Measurements from ENCODE around the gene TBPL2. TPM values are rescaled to one million over a fixed set of nuclear protein-coding genes. Genes with fewer than 3 reads are reported as not detected.
"Not testable (repeated sequence)": the region's sequence is repeated elsewhere in the genome, so short reads cannot be mapped to it uniquely, and the experiment has no call there.

Gene TBPL2
- total and polyA plus RNA-seq, 2 donors = not detected

- H3K9me3 ChIP-seq (ENCODE audit: control insufficient read depth in 2 of 2, insufficient read depth in 1 of 2, low read length in 1 of 2) = no peaks in the 10 kb centered on the region
- H3K27ac ChIP-seq (ENCODE audit: low read depth in 1 of 2, low read length in 1 of 2) = no peak overlapping the region
- H3K4me1 ChIP-seq (ENCODE audit: control insufficient read depth in 2 of 2, insufficient read depth in 2 of 2, low read length in 2 of 2) = peaks cover 0 to 12% of the 10 kb centered on the region in 2 donors
- peak in 1 of 9 donors; percentile 44 for DNase-seq (ENCODE audit: low read depth in 6 of 9, low spot score in 9 of 9)
- 51% methylated on average over 6 of the region's 6 CpGs for WGBS
- H3K36me3 ChIP-seq (ENCODE audit: control insufficient read depth in 2 of 2, insufficient read depth in 2 of 2, low read length in 1 of 2) = no peaks in the 10 kb centered on the region
- no peak overlapping the region for H3K4me3 ChIP-seq (ENCODE audit: low read length in 2 of 2)
- H3K27me3 ChIP-seq (ENCODE audit: control insufficient read depth in 2 of 2, insufficient read depth in 1 of 2, low read length in 1 of 2) = peaks cover 0 to 5% of the 10 kb centered on the region in 2 donors
Measured at GRCh38 chr14:55433880-55434804, 6.3 kb downstream of the TBPL2 start.

- Histone ChIP-seq H3K36me3 (ENCODE audit: control insufficient read depth in 2 of 2, insufficient read depth in 2 of 2, low read length in 1 of 2) (no peaks in the 10 kb centered on the region), H3K27me3 (ENCODE audit: control insufficient read depth in 2 of 2, insufficient read depth in 1 of 2, low read length in 1 of 2) (peaks cover 0 to 5% of the 10 kb centered on the region in 2 donors), H3K4me3 (ENCODE audit: low read length in 2 of 2) (no peak overlapping the region), H3K4me1 (ENCODE audit: control insufficient read depth in 2 of 2, insufficient read depth in 2 of 2, low read length in 2 of 2) (peaks cover 0 to 12% of the 10 kb centered on the region in 2 donors), H3K9me3 (ENCODE audit: control insufficient read depth in 2 of 2, insufficient read depth in 1 of 2, low read length in 1 of 2) (no peaks in the 10 kb centered on the region), H3K27ac (ENCODE audit: low read depth in 1 of 2, low read length in 1 of 2) (no peak overlapping the region)
- DNase-seq (ENCODE audit: low read depth in 6 of 9, low spot score in 9 of 9) = no peak
- 96% methylated on average over 3 of the region's 3 CpGs for WGBS
Measured at GRCh38 chr14:55432628-55433027, 7.8 kb downstream of the TBPL2 start.

GRCh38 chr14:55430024-55430690 is 10.3 kb downstream of the TBPL2 start:
- peaks cover 0 to 12% of the 10 kb centered on the region in 2 donors for H3K4me1 ChIP-seq (ENCODE audit: control insufficient read depth in 2 of 2, insufficient read depth in 2 of 2, low read length in 2 of 2)
- H3K36me3 ChIP-seq (ENCODE audit: control insufficient read depth in 2 of 2, insufficient read depth in 2 of 2, low read length in 1 of 2) = no peaks in the 10 kb centered on the region
- peak in 7 of 9 donors; percentile 47 to 83 (median 63) for DNase-seq (ENCODE audit: low read depth in 6 of 9, low spot score in 9 of 9)
- H3K4me3 ChIP-seq (ENCODE audit: low read length in 2 of 2) = no peak overlapping the region
- H3K27me3 ChIP-seq (ENCODE audit: control insufficient read depth in 2 of 2, insufficient read depth in 1 of 2, low read length in 1 of 2) = no peaks in the 10 kb centered on the region
- peak overlapping the region in 1 of 2 donors; percentile 16 for H3K27ac ChIP-seq (ENCODE audit: low read depth in 1 of 2, low read length in 1 of 2)
- 15% methylated on average over 1 of the region's 1 CpG for WGBS
- H3K9me3 ChIP-seq (ENCODE audit: control insufficient read depth in 2 of 2, insufficient read depth in 1 of 2, low read length in 1 of 2) = no peaks in the 10 kb centered on the region

- Histone ChIP-seq H3K27ac (ENCODE audit: low read depth in 1 of 2, low read length in 1 of 2) (no peak overlapping the region), H3K4me3 (ENCODE audit: low read length in 2 of 2) (no peak overlapping the region), H3K27me3 (ENCODE audit: control insufficient read depth in 2 of 2, insufficient read depth in 1 of 2, low read length in 1 of 2) (no peaks in the 10 kb centered on the region), H3K9me3 (ENCODE audit: control insufficient read depth in 2 of 2, insufficient read depth in 1 of 2, low read length in 1 of 2) (no peaks in the 10 kb centered on the region), H3K36me3 (ENCODE audit: control insufficient read depth in 2 of 2, insufficient read depth in 2 of 2, low read length in 1 of 2) (no peaks in the 10 kb centered on the region), H3K4me1 (ENCODE audit: control insufficient read depth in 2 of 2, insufficient read depth in 2 of 2, low read length in 2 of 2) (peaks cover 0 to 6% of the 10 kb centered on the region in 2 donors)
- no peak for DNase-seq (ENCODE audit: low read depth in 6 of 9, low spot score in 9 of 9)
- 94% methylated on average over 7 of the region's 7 CpGs for WGBS
Measured at GRCh38 chr14:55427439-55427838, 13.0 kb downstream of the TBPL2 start.

- Histone ChIP-seq H3K27me3 (ENCODE audit: control insufficient read depth in 2 of 2, insufficient read depth in 1 of 2, low read length in 1 of 2) (no peaks in the 10 kb centered on the region), H3K4me1 (ENCODE audit: control insufficient read depth in 2 of 2, insufficient read depth in 2 of 2, low read length in 2 of 2) (peaks cover 0 to 6% of the 10 kb centered on the region in 2 donors), H3K27ac (ENCODE audit: low read depth in 1 of 2, low read length in 1 of 2) (no peak overlapping the region), H3K36me3 (ENCODE audit: control insufficient read depth in 2 of 2, insufficient read depth in 2 of 2, low read length in 1 of 2) (no peaks in the 10 kb centered on the region), H3K9me3 (ENCODE audit: control insufficient read depth in 2 of 2, insufficient read depth in 1 of 2, low read length in 1 of 2) (no peaks in the 10 kb centered on the region), H3K4me3 (ENCODE audit: low read length in 2 of 2) (no peak overlapping the region)
- 94% methylated on average over 4 of the region's 4 CpGs for WGBS
- no peak for DNase-seq (ENCODE audit: low read depth in 6 of 9, low spot score in 9 of 9)
Measured at GRCh38 chr14:55426891-55427290, 13.5 kb downstream of the TBPL2 start.

GRCh38 chr14:55425091-55425490 is 15.3 kb downstream of the TBPL2 start:
- Histone ChIP-seq H3K27ac (ENCODE audit: low read depth in 1 of 2, low read length in 1 of 2) (no peak overlapping the region), H3K4me3 (ENCODE audit: low read length in 2 of 2) (no peak overlapping the region), H3K27me3 (ENCODE audit: control insufficient read depth in 2 of 2, insufficient read depth in 1 of 2, low read length in 1 of 2) (no peaks in the 10 kb centered on the region), H3K36me3 (ENCODE audit: control insufficient read depth in 2 of 2, insufficient read depth in 2 of 2, low read length in 1 of 2) (no peaks in the 10 kb centered on the region), H3K4me1 (ENCODE audit: control insufficient read depth in 2 of 2, insufficient read depth in 2 of 2, low read length in 2 of 2) (peaks cover 0 to 3% of the 10 kb centered on the region in 2 donors), H3K9me3 (ENCODE audit: control insufficient read depth in 2 of 2, insufficient read depth in 1 of 2, low read length in 1 of 2) (no peaks in the 10 kb centered on the region)
- DNase-seq (ENCODE audit: low read depth in 6 of 9, low spot score in 9 of 9) = peak in 1 of 9 donors; percentile 30
- 95% methylated on average over 1 of the region's 1 CpG for WGBS

GRCh38 chr14:55423969-55424368 is 16.4 kb downstream of the TBPL2 start:
- no peak for DNase-seq (ENCODE audit: low read depth in 6 of 9, low spot score in 9 of 9)
- 18% methylated on average over 2 of the region's 2 CpGs for WGBS
- no peaks in the 10 kb centered on the region for H3K4me1 ChIP-seq (ENCODE audit: control insufficient read depth in 2 of 2, insufficient read depth in 2 of 2, low read length in 2 of 2)
- no peak overlapping the region for H3K4me3 ChIP-seq (ENCODE audit: low read length in 2 of 2)
- no peak overlapping the region for H3K27ac ChIP-seq (ENCODE audit: low read depth in 1 of 2, low read length in 1 of 2)
- no peaks in the 10 kb centered on the region for H3K36me3 ChIP-seq (ENCODE audit: control insufficient read depth in 2 of 2, insufficient read depth in 2 of 2, low read length in 1 of 2)
- H3K9me3 ChIP-seq (ENCODE audit: control insufficient read depth in 2 of 2, insufficient read depth in 1 of 2, low read length in 1 of 2) = no peaks in the 10 kb centered on the region
- H3K27me3 ChIP-seq (ENCODE audit: control insufficient read depth in 2 of 2, insufficient read depth in 1 of 2, low read length in 1 of 2) = no peaks in the 10 kb centered on the region

- H3K4me3 ChIP-seq (ENCODE audit: low read length in 2 of 2); H3K27ac ChIP-seq (ENCODE audit: low read depth in 1 of 2, low read length in 1 of 2); H3K27me3 ChIP-seq (ENCODE audit: control insufficient read depth in 2 of 2, insufficient read depth in 1 of 2, low read length in 1 of 2); H3K36me3 ChIP-seq (ENCODE audit: control insufficient read depth in 2 of 2, insufficient read depth in 2 of 2, low read length in 1 of 2); DNase-seq (ENCODE audit: low read depth in 6 of 9, low spot score in 9 of 9); H3K4me1 ChIP-seq (ENCODE audit: control insufficient read depth in 2 of 2, insufficient read depth in 2 of 2, low read length in 2 of 2); H3K9me3 ChIP-seq (ENCODE audit: control insufficient read depth in 2 of 2, insufficient read depth in 1 of 2, low read length in 1 of 2): not testable (repeated sequence)
- WGBS = 96% methylated on average over 11 of the region's 11 CpGs
Measured at GRCh38 chr14:55422338-55422737, 18.1 kb downstream of the TBPL2 start.

- peaks cover 0 to 3% of the 10 kb centered on the region in 2 donors for H3K27me3 ChIP-seq (ENCODE audit: control insufficient read depth in 2 of 2, insufficient read depth in 1 of 2, low read length in 1 of 2)
- H3K4me1 ChIP-seq (ENCODE audit: control insufficient read depth in 2 of 2, insufficient read depth in 2 of 2, low read length in 2 of 2) = no peaks in the 10 kb centered on the region
- H3K27ac ChIP-seq (ENCODE audit: low read depth in 1 of 2, low read length in 1 of 2) = no peak overlapping the region
- no peak for DNase-seq (ENCODE audit: low read depth in 6 of 9, low spot score in 9 of 9)
- H3K9me3 ChIP-seq (ENCODE audit: control insufficient read depth in 2 of 2, insufficient read depth in 1 of 2, low read length in 1 of 2) = no peaks in the 10 kb centered on the region
- H3K4me3 ChIP-seq (ENCODE audit: low read length in 2 of 2) = no peak overlapping the region
- no peaks in the 10 kb centered on the region for H3K36me3 ChIP-seq (ENCODE audit: control insufficient read depth in 2 of 2, insufficient read depth in 2 of 2, low read length in 1 of 2)
- 100% methylated on average over 1 of the region's 1 CpG for WGBS
Measured at GRCh38 chr14:55419663-55420062, 20.8 kb downstream of the TBPL2 start.
